OCI-M2 (cell line): Measurements from ENCODE around the gene MAML2.

ENCODE experiments used
- DNase-seq: peaks from one replicate; lab custom pipeline; 2025; ENCODE audit not compliant: unreplicated experiment; lab: John Stamatoyannopoulos, UW

The MAML2 gene

GRCh38 chr11:96082936-96083335, 260.1 kb downstream of the MAML2 start:
- DNase-seq: no peak

- DNase-seq: no peak
Observed at GRCh38 chr11:96082002-96082899, 260.7 kb downstream of the MAML2 start.

- DNase-seq: no peak
Observed at GRCh38 chr11:96081561-96081960, 261.4 kb downstream of the MAML2 start.

- no peak for DNase-seq
Observed at GRCh38 chr11:96079691-96080090, 263.3 kb downstream of the MAML2 start.

- no peak for DNase-seq
Observed at GRCh38 chr11:96075532-96075959, 267.4 kb downstream of the MAML2 start.

- DNase-seq: no peak
Observed at GRCh38 chr11:96074551-96075310, 268.3 kb downstream of the MAML2 start.

GRCh38 chr11:96073536-96073935, 269.5 kb downstream of the MAML2 start:
- no peak for DNase-seq

GRCh38 chr11:96072592-96072991, 270.4 kb downstream of the MAML2 start:
- no peak for DNase-seq

- DNase-seq: no peak
Observed at GRCh38 chr11:96070453-96070852, 272.5 kb downstream of the MAML2 start.

- DNase-seq: no peak
Observed at GRCh38 chr11:96067160-96067559, 275.8 kb downstream of the MAML2 start.

GRCh38 chr11:96065379-96065778, 277.6 kb downstream of the MAML2 start:
- no peak for DNase-seq

- DNase-seq: no peak
Observed at GRCh38 chr11:96063886-96064285, 279.1 kb downstream of the MAML2 start.

- no peak for DNase-seq
Observed at GRCh38 chr11:96063053-96063452, 279.9 kb downstream of the MAML2 start.

GRCh38 chr11:96062134-96062533, 280.9 kb downstream of the MAML2 start:
- DNase-seq: no peak

- no peak for DNase-seq
Observed at GRCh38 chr11:96061730-96062129, 281.3 kb downstream of the MAML2 start.

- no peak for DNase-seq
Observed at GRCh38 chr11:96061069-96061468, 281.9 kb downstream of the MAML2 start.

GRCh38 chr11:96057502-96057901, 285.5 kb downstream of the MAML2 start:
- no peak for DNase-seq

GRCh38 chr11:96056576-96056975, 286.4 kb downstream of the MAML2 start:
- DNase-seq: no peak

- DNase-seq: no peak
Observed at GRCh38 chr11:96055706-96056387, 287.1 kb downstream of the MAML2 start.

- DNase-seq: no peak
Observed at GRCh38 chr11:96054870-96055705, 287.9 kb downstream of the MAML2 start.
